ENCODE results near the gene SUGT1.

DNA sequence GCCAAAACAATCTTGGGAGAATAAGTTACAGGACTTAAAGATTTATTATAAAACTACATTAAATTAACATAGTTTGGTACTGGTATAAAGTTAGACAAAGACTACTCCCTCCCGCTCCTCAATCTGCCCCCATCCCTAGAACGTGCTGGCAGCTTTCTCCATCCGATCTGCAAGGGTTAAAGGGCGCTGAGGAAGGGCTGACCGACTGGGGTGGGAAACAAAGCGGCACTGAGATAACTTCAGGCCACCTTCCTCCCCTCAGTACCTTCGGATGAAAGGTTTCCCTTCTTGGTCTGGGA lies 790 bp upstream of the SUGT1 start:
- TF ChIP-seq POLR2AphosphoS5 (IDR thresholded peaks at IDR 0.05), result no peak
- TF ChIP-seq, protein P1, sequence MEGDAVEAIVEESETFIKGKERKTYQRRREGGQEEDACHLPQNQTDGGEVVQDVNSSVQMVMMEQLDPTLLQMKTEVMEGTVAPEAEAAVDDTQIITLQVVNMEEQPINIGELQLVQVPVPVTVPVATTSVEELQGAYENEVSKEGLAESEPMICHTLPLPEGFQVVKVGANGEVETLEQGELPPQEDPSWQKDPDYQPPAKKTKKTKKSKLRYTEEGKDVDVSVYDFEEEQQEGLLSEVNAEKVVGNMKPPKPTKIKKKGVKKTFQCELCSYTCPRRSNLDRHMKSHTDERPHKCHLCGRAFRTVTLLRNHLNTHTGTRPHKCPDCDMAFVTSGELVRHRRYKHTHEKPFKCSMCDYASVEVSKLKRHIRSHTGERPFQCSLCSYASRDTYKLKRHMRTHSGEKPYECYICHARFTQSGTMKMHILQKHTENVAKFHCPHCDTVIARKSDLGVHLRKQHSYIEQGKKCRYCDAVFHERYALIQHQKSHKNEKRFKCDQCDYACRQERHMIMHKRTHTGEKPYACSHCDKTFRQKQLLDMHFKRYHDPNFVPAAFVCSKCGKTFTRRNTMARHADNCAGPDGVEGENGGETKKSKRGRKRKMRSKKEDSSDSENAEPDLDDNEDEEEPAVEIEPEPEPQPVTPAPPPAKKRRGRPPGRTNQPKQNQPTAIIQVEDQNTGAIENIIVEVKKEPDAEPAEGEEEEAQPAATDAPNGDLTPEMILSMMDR (IDR thresholded peaks at IDR 0.05), result no peak
